Gastroesophageal sphincter (tissue), 4 donors: ENCODE measurements around the gene ARL14EP. TPM values are rescaled to one million over a fixed set of nuclear protein-coding genes. Genes with fewer than 3 reads are reported as not detected.

Experiments used
- ATAC-seq: fragments of 150-250 bp; one replicate; pipeline ENCODE4 v1.9.1; 2016; ENCODE audit warnings: mild to moderate bottlenecking, moderate library complexity
- H3K27ac ChIP-seq, 4 donors: fragments of 200-600 bp; sonication (generic) in 3 of 4; 1 replicate in 3 of 4; 2 replicates in 1 of 4; pipeline ENCODE4 v1.5.1; 2016 to 2019
- H3K27me3 ChIP-seq: fragments of 200-600 bp; sonication (generic); one replicate; pipeline ENCODE4 v1.5.1; 2019
- H3K36me3 ChIP-seq, 2 donors: fragments of 200-600 bp; sonication (generic); one replicate each; pipeline ENCODE4 v1.5.1; 2019; ENCODE audit warnings: control low read depth in 1 of 2
- H3K4me1 ChIP-seq, 3 donors: fragments of 200-600 bp; sonication (generic); 1 replicate in 2 of 3; 2 replicates in 1 of 3; pipeline ENCODE4 v1.5.1; 2016 to 2019; ENCODE audit warnings: control low read depth in 2 of 3
- H3K4me3 ChIP-seq, 2 donors: fragments of 200-600 bp; sonication (generic); one replicate each; pipeline ENCODE4 v1.5.1; 2019; ENCODE audit warnings: mild to moderate bottlenecking in 1 of 2, moderate library complexity in 1 of 2
- H3K9me3 ChIP-seq, 3 donors: fragments of 200-600 bp; sonication (generic); one replicate each; pipeline ENCODE4 v1.5.1; 2017 to 2019; ENCODE audit warnings: control low read depth in 2 of 3
- EP300 ChIP-seq: sonication (generic); formaldehyde crosslinking; IDR thresholded peaks from one replicate; pipeline ENCODE4 v1.6.1; 2017; ENCODE audit warnings: antibody characterized with exemption, mild to moderate bottlenecking
- POLR2A ChIP-seq, 2 donors: fragments of 450-650 bp; IDR thresholded peaks; one replicate each; pipeline ENCODE4 v1.6.1; 2017; ENCODE audit warnings: antibody characterized with exemption in 2 of 2, mild to moderate bottlenecking in 2 of 2, moderate library complexity in 1 of 2
- POLR2AphosphoS5 ChIP-seq: sonication (generic); formaldehyde crosslinking; IDR thresholded peaks from one replicate; pipeline ENCODE4 v1.6.1; 2017; ENCODE audit warnings: antibody characterized with exemption
- WGBS, 2 donors: methylation state at CpG; one replicate each; pipeline ENCODE4 v1.1.5; 2018; ENCODE audit warnings: low coverage in 1 of 2; 5-methylcytosine and 5-hydroxymethylcytosine counted together
- total RNA-seq, 4 donors: library from RNA; depleted of rRNA; stranded (reverse); fragments of >200 nt; gene quantifications; one replicate each; pipeline ENCODE4 v1.1.0, GENCODE V29; 2016
- TF ChIP-seq, protein P1 (sequence below), 4 experiments: fragments of 200-600 bp in 2 of 4; fragments of 450-650 bp in 2 of 4; sonication (generic) in 1 of 4; IDR thresholded peaks; one replicate each; pipeline ENCODE4 v1.5.1; 2017 to 2019; ENCODE audit warnings: antibody characterized with exemption in 4 of 4, mild to moderate bottlenecking in 2 of 4, moderate library complexity in 2 of 4

The ARL14EP gene
- total RNA-seq, 4 donors from 2014 or later, result 20.7 to 38.8 (median 33.0) TPM

DNA sequence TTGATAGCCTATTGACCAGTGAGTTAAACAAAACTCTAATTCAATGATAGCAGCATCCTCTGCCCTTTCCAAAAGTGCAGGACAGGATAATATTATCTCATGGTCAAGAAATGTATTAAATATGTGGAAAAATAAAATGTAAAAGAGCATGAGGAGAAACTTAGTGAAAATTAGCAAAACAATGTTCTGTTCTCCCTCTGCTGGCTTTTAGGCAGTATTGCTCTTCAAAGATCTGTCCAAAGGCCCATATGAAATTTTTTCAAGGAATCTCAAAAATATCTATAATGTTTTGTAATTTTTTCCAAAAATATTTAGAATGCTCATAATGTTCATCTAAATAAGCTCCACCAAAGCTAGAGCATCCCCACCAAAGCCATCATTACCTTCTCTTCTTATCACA is 8.3 kb upstream of the ARL14EP start:
- H3K4me1 ChIP-seq, result no peaks in the 10 kb centered on the region
- no peak overlapping the region for H3K27ac ChIP-seq
- ATAC-seq, result no peak
- TF ChIP-seq, protein P1, sequence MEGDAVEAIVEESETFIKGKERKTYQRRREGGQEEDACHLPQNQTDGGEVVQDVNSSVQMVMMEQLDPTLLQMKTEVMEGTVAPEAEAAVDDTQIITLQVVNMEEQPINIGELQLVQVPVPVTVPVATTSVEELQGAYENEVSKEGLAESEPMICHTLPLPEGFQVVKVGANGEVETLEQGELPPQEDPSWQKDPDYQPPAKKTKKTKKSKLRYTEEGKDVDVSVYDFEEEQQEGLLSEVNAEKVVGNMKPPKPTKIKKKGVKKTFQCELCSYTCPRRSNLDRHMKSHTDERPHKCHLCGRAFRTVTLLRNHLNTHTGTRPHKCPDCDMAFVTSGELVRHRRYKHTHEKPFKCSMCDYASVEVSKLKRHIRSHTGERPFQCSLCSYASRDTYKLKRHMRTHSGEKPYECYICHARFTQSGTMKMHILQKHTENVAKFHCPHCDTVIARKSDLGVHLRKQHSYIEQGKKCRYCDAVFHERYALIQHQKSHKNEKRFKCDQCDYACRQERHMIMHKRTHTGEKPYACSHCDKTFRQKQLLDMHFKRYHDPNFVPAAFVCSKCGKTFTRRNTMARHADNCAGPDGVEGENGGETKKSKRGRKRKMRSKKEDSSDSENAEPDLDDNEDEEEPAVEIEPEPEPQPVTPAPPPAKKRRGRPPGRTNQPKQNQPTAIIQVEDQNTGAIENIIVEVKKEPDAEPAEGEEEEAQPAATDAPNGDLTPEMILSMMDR (IDR thresholded peaks at IDR 0.05), result peak; percentile 23 to 56 (median 37)
- no peak for TF ChIP-seq POLR2AphosphoS5
- no peaks in the 10 kb centered on the region for H3K27me3 ChIP-seq
- no peak overlapping the region for H3K4me3 ChIP-seq
- peaks cover 0 to 9% (median 0%) of the 10 kb centered on the region in 3 donors for H3K9me3 ChIP-seq
- H3K36me3 ChIP-seq, result no peaks in the 10 kb centered on the region

DNA sequence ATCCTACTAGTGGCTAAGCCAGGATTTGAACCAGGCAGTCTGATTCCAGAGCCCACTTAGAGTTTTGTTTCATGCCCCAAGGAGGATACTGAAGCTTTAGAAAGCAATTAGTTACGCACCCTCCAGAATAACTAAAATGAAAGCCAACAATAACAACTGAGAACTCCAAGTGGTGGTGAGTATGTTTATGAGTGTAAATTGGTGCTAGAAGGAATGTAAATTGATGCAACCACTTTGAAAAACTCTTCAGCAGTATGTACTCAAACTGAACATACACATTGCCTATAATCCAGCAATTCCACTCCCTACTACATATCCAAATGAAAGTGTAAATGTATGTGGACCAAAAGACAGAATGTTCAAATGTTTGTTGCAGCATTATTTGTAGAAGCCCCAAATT is 6.7 kb upstream of the ARL14EP start:
- H3K9me3 ChIP-seq, result peaks cover 0 to under 1% (median 0%) of the 10 kb centered on the region in 3 donors
- TF ChIP-seq POLR2AphosphoS5, result no peak
- TF ChIP-seq, protein P1 (IDR thresholded peaks at IDR 0.05), result no peak
- no peak for TF ChIP-seq EP300
- TF ChIP-seq POLR2A (IDR thresholded peaks at IDR 0.05), result no peak
- 100% methylated on average over 1 of the region's 1 CpG for WGBS, 2 donors
- no peaks in the 10 kb centered on the region for H3K27me3 ChIP-seq
- H3K4me1 ChIP-seq, result no peaks in the 10 kb centered on the region
- no peaks in the 10 kb centered on the region for H3K36me3 ChIP-seq
- no peak overlapping the region for H3K4me3 ChIP-seq
- no peak overlapping the region for H3K27ac ChIP-seq
- no peak for ATAC-seq

GRCh38 chr11:30317030-30317429 is 5.9 kb upstream of the ARL14EP start:
- 23 to 42% methylated on average over 2 of the region's 2 CpGs for WGBS, 2 donors
- H3K9me3 ChIP-seq, result no peaks in the 10 kb centered on the region
- no peak overlapping the region for H3K4me3 ChIP-seq
- H3K27ac ChIP-seq, result no peak overlapping the region
- no peaks in the 10 kb centered on the region for H3K27me3 ChIP-seq
- H3K4me1 ChIP-seq, result peaks cover 0 to under 1% (median 0%) of the 10 kb centered on the region in 3 donors
- TF ChIP-seq, protein P1 (IDR thresholded peaks at IDR 0.05), result no peak
- TF ChIP-seq POLR2A (IDR thresholded peaks at IDR 0.05), result no peak
- no peaks in the 10 kb centered on the region for H3K36me3 ChIP-seq
- no peak for ATAC-seq

- H3K4me3 ChIP-seq, result no peak overlapping the region
- TF ChIP-seq EP300, result no peak
- no peak for TF ChIP-seq POLR2A (IDR thresholded peaks at IDR 0.05)
- TF ChIP-seq POLR2AphosphoS5, result no peak
- TF ChIP-seq, protein P1 (IDR thresholded peaks at IDR 0.05), result no peak
- peaks cover 5 to 36% (median 16%) of the 10 kb centered on the region in 3 donors for H3K4me1 ChIP-seq
- no peak overlapping the region for H3K27ac ChIP-seq
- H3K27me3 ChIP-seq, result no peaks in the 10 kb centered on the region
- no peak for ATAC-seq
- WGBS, 2 donors, result 96 to 100% methylated on average over 3 to 4 of the region's 4 CpGs
- H3K9me3 ChIP-seq, result no peaks in the 10 kb centered on the region
- H3K36me3 ChIP-seq, result no peaks in the 10 kb centered on the region
These were observed 1.6 kb upstream of the ARL14EP start for GRCh38 chr11:30321321-30321720.

DNA sequence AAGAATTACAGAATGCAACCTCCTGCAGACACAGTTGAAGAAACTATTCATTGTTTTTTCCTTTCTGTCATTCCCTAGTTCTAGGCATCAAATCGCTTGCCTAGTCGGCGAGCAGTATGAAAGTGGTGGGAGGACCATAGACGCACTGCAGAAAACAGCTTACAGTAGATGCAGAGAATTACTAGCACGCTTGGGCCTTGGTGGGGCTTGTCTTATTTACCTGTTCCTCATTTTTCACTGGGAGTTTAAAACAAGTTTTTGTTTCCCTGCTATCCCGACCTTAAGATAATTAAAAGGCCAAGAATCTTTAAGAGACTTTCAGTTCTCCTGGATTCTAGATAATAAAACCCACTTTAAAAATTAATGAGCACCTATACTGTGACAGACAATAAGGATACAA is 713 bp upstream of the ARL14EP start:
- no peak for ATAC-seq
- H3K27ac ChIP-seq, result peak overlapping the region in 1 of 4 donors; percentile 87
- WGBS, 2 donors, result 56 to 66% methylated on average over 5 to 6 of the region's 6 CpGs
- TF ChIP-seq, protein P1 (IDR thresholded peaks at IDR 0.05), result no peak
- no peak for TF ChIP-seq EP300
- no peak for TF ChIP-seq POLR2AphosphoS5
- no peak for TF ChIP-seq POLR2A (IDR thresholded peaks at IDR 0.05)
- peak overlapping the region; percentile 60 to 71 for H3K4me3 ChIP-seq
- no peaks in the 10 kb centered on the region for H3K36me3 ChIP-seq
- no peaks in the 10 kb centered on the region for H3K9me3 ChIP-seq
- no peaks in the 10 kb centered on the region for H3K27me3 ChIP-seq
- H3K4me1 ChIP-seq, result peaks cover 6 to 45% (median 16%) of the 10 kb centered on the region in 3 donors
